GM23248 (cell line): Measurements from ENCODE around the gene GLI1.

ENCODE experiments used
- EZH2 ChIP-seq: fragments of 200-600 bp; sonication (generic); IDR thresholded peaks from 2 replicates; pipeline ENCODE4 v1.6.1; 2018; ENCODE audit warnings: antibody characterized with exemption, mild to moderate bottlenecking; ENCODE audit not compliant: insufficient read depth, poor library complexity, severe bottlenecking
- EZH2phosphoT487 ChIP-seq: fragments of 200-600 bp; sonication (generic); IDR thresholded peaks from 2 replicates; pipeline ENCODE4 v1.6.1; 2018; ENCODE audit warnings: antibody characterized with exemption, moderate library complexity, mild to moderate bottlenecking, low read depth; ENCODE audit not compliant: insufficient read depth

GRCh38 chr12:57514720-57515407, 55.3 kb downstream of the GLI1 start:
- no peak for TF ChIP-seq EZH2phosphoT487
- TF ChIP-seq EZH2: no peak
